Measurements from ENCODE around the gene WDR45B.

DNA sequence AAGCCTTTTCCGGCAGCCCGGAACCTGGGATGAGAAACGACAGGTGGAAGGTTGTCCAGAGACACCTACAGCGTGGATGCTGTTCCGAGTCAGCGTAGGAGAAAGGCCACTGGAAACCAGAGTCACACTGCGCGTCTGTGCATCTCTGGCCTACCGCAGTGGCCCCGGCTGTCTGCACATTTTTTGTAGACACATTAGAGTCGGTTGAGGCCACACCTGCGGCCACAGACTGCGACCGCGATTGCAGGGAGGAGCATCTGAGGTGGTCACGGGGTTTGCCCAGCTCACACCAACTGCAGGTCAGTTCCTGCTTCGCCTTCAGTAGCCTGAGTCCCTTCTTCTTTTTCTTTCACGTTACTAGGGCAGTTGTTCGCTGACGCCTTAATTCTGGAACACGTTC, 52.4 kb downstream of the WDR45B start:
- TF ChIP-seq CTCF (IDR thresholded peaks at IDR 0.05) (no peak), EZH2 (IDR thresholded peaks at IDR 0.05; ENCODE audit: borderline replicate concordance, insufficient read depth, low read depth, low read length, poor library complexity, severe bottlenecking) (no peak)
